T-helper 9 cell (primary cell): ENCODE data around the gene FKBP2.

Experiments used
- DNase-seq: peaks from one replicate; pipeline ENCODE4 v3.0.0-alpha.2; 2020

FKBP2 gene

GRCh38 chr11:64219755-64220154 is 21.1 kb upstream of the FKBP2 start:
- no peak for DNase-seq

- no peak for DNase-seq
These were observed 20.6 kb upstream of the FKBP2 start for GRCh38 chr11:64220271-64220670.

- DNase-seq: no peak
These were observed 20.1 kb upstream of the FKBP2 start for GRCh38 chr11:64220798-64221197.

GRCh38 chr11:64222651-64223000 is 18.3 kb upstream of the FKBP2 start:
- DNase-seq: no peak

- DNase-seq: no peak
These were observed 17.8 kb upstream of the FKBP2 start for GRCh38 chr11:64223001-64223651.

GRCh38 chr11:64224151-64224890 is 16.6 kb upstream of the FKBP2 start:
- DNase-seq: no peak

- no peak for DNase-seq
These were observed 15.8 kb upstream of the FKBP2 start for GRCh38 chr11:64224891-64225607.

- peak; percentile 88 for DNase-seq
These were observed 15.0 kb upstream of the FKBP2 start, which contains the start of the genes NUDT22 and TRPT1 for GRCh38 chr11:64225608-64226506. TSS of gene NUDT22 (plus strand) at chr11:64226274. CDS start at chr11:64226653, 379 bp downstream. TSS of gene TRPT1 (minus strand) at chr11:64226186. CDS start at chr11:64225860, 326 bp downstream.

- DNase-seq: no peak
These were observed 14.3 kb upstream of the FKBP2 start for GRCh38 chr11:64226507-64227051.

- no peak for DNase-seq
These were observed 13.4 kb upstream of the FKBP2 start for GRCh38 chr11:64227405-64227956.

- no peak for DNase-seq
These were observed 11.7 kb upstream of the FKBP2 start for GRCh38 chr11:64229090-64229743.

- no peak for DNase-seq
These were observed 11.1 kb upstream of the FKBP2 start for GRCh38 chr11:64229744-64230170.

- peak; percentile 83 for DNase-seq
These were observed 10.5 kb upstream of the FKBP2 start, which contains the start of gene DNAJC4 for GRCh38 chr11:64230171-64230984. TSS of gene DNAJC4 (plus strand) at chr11:64230548. CDS start at chr11:64230855, 307 bp downstream.

- no peak for DNase-seq
These were observed 9.9 kb upstream of the FKBP2 start for GRCh38 chr11:64230985-64231365.

- DNase-seq: no peak
These were observed 9.3 kb upstream of the FKBP2 start for GRCh38 chr11:64231546-64231945.

- DNase-seq: no peak
These were observed 8.5 kb upstream of the FKBP2 start for GRCh38 chr11:64232182-64232966.

GRCh38 chr11:64232967-64233315 is 8.0 kb upstream of the FKBP2 start:
- no peak for DNase-seq

- DNase-seq: peak; percentile 73
These were observed 6.8 kb upstream of the FKBP2 start, which contains the start of gene VEGFB for GRCh38 chr11:64233913-64234586. TSS of gene VEGFB (plus strand) at chr11:64234584. CDS start at chr11:64234834, 250 bp downstream.
